GM12801 (cell line): ENCODE measurements around the gene HID1.

Experiments
- TF ChIP-seq, protein P1 (sequence below): IDR thresholded peaks from one replicate; pipeline ENCODE4 v1.5.1; 2011; ENCODE audit warnings: control low read depth; ENCODE audit not compliant: insufficient read length; ENCODE audit errors: extremely low read depth

The HID1 gene

DNA sequence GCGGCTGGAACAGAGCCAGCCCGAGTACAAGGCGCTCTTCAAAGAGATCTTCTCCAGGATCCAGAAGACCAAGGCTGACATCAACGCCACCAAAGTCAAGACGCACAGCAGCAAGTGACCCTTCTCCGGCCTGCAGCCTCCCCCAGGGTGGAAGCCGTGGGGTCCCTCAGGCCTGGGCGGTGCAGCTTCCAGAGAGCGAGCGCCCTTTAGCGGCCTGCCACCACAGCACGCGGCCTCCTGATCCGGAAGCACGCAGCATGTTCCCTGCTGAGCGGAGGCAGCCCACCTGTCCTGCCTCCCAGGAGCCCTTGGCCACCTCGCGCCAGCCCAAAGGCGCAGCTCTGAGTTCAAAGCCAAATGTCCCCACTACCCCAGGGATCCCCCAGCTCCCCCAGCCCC is 31.4 kb upstream of the HID1 start:
- TF ChIP-seq, protein P1, sequence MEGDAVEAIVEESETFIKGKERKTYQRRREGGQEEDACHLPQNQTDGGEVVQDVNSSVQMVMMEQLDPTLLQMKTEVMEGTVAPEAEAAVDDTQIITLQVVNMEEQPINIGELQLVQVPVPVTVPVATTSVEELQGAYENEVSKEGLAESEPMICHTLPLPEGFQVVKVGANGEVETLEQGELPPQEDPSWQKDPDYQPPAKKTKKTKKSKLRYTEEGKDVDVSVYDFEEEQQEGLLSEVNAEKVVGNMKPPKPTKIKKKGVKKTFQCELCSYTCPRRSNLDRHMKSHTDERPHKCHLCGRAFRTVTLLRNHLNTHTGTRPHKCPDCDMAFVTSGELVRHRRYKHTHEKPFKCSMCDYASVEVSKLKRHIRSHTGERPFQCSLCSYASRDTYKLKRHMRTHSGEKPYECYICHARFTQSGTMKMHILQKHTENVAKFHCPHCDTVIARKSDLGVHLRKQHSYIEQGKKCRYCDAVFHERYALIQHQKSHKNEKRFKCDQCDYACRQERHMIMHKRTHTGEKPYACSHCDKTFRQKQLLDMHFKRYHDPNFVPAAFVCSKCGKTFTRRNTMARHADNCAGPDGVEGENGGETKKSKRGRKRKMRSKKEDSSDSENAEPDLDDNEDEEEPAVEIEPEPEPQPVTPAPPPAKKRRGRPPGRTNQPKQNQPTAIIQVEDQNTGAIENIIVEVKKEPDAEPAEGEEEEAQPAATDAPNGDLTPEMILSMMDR = no peak

DNA sequence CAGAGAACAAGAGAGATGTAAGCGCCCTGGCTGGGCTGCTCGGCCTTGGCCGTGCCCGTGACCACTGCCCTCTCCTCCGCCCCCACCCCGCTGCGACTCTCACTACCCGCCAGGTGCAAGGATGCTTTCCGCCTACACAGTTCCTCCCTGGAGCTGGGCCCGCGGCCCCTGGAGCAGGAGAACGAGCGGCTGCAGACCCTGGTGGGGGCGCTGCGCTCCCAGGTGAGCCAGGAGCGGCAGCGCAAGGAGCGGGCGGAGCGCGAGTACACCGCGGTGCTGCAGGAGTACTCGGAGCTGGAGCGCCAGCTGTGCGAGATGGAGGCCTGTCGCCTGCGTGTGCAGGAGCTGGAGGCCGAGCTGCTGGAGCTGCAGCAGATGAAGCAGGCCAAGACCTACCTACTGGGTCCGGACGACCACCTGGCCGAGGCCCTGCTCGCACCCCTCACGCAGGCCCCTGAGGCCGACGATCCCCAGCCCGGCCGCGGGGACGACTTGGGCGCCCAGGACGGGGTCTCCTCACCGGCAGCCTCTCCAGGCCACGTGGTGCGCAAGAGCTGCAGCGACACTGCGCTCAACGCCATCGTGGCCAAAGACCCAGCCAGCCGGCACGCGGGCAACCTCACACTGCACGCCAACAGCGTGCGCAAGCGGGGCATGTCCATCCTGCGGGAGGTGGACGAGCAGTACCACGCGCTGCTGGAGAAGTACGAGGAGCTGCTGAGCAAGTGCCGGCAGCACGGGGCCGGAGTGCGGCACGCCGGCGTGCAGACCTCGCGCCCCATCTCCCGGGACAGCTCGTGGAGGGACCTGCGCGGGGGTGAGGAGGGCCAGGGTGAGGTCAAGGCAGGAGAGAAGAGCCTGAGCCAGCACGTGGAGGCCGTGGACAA is 30.8 kb upstream of the HID1 start:
- TF ChIP-seq, protein P1 = no peak

- TF ChIP-seq, protein P1 = no peak
Measured at GRCh38 chr17:75001915-75002843, 29.6 kb upstream of the HID1 start.

GRCh38 chr17:74999523-74999922 is 27.0 kb upstream of the HID1 start:
- TF ChIP-seq, protein P1 = no peak

DNA sequence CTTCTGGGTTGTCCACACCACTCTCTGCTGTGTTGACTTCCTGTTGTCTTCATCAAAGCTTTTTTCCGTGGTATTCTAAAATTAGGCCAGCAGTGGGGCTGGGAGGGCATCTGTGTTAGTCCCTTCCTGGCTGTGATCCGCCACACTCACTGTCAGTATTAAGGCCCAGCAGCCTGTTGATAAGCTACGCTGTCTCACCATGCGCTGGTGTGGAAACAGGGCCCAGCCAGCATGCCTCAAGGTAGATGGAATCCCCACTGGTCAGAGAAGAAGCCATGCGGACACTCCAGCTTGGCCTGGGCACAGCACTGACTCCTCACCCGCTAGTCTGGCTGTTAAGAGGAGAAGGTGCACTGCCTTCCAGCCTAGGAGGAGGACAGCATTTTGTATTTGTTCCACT is 26.2 kb upstream of the HID1 start:
- TF ChIP-seq, protein P1 = no peak

DNA sequence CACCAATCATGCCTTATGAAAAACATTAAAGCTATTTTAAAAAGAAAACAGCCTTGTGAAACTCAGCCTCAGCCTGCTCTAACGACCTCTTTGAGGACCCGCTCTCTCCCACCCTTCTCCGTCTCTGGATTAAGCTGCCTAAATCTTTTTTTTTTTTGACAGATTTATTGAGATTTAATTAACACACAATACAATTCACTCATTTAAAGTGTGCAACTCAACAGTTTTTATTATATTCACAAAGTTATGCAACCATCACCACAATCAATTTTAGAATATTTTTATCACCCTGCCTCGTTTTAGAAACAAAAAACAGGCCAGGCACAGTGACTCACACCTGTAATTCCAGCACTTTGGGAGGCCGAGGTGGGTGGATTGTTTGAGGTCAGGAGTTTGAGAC is 23.3 kb upstream of the HID1 start:
- TF ChIP-seq, protein P1 = no peak

DNA sequence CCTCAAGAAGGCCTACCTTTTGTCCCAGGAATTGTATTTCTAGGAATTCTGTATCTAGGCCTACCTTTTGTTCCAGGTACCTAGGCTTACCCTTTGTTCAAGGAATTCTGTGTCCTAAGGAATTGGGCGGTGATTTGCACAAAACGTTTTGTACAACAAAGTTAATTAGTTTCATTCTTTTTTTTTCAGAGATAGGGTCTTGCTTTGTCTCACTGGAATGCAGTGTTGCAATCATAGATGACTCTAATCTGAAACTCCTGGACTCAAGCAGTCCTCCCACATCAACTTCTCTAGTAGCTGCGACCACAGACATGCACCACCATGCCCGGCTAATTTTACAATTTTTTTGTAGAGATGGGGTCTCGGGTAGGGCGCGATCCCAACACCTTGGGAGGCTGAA is 21.9 kb upstream of the HID1 start:
- TF ChIP-seq, protein P1 = no peak
